ENCODE data around the gene SLC25A34.

Gene SLC25A34

GRCh38 chr1:15753776-15754175, 17.7 kb downstream of the SLC25A34 start:
- DNase-seq (ENCODE audit: low read depth), result no peak

- DNase-seq (ENCODE audit: low read depth), result no peak
These were observed 19.1 kb downstream of the SLC25A34 start for GRCh38 chr1:15755021-15755645.

- DNase-seq (ENCODE audit: low read depth), result no peak
These were observed 19.6 kb downstream of the SLC25A34 start for GRCh38 chr1:15755646-15756040.

DNA sequence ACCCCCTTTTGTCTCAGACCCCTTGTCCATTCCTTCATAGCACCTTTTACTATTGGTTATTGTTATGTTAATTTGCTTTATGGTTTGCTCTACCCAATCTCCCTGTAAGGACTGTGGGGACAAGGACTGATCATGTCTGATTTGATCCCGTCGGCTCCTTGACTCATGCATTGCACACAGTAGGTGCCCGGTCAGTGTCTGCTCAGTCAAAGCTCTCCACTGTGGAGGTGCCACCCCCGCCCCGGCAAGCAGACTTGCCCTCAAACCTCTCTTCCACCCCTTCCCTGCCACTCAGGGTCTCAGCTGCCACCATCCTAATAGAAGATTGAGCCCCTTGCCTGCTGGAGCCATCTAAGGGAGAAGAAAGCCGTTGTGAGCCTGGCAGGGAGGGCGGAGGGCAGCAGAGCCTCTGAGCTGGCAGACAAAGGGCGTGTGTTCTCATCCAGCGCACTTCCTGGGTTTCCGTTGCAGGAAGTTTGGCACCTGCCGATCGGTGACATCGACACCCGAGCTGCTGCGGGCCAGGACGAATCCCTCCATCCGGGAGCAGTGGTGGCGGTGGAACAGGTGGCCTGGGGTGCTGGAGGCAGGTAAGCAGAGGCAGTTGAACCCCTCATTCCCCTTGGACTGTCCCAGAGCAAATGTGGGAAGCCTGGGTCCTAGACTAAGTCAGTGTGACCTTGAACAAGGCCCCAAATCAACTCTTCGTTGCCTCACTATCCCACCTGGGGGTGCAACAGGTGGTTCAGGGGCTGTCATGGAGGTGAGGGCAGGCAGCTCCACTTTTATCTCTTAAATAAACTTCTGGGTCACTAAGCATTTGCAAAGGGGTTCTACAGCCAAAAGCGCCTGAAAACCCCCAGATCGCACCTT, 20.3 kb downstream of the SLC25A34 start:
- DNase-seq (ENCODE audit: low read depth), result no peak

GRCh38 chr1:15757016-15757543, 21.0 kb downstream of the SLC25A34 start:
- no peak for DNase-seq (ENCODE audit: low read depth)

DNA sequence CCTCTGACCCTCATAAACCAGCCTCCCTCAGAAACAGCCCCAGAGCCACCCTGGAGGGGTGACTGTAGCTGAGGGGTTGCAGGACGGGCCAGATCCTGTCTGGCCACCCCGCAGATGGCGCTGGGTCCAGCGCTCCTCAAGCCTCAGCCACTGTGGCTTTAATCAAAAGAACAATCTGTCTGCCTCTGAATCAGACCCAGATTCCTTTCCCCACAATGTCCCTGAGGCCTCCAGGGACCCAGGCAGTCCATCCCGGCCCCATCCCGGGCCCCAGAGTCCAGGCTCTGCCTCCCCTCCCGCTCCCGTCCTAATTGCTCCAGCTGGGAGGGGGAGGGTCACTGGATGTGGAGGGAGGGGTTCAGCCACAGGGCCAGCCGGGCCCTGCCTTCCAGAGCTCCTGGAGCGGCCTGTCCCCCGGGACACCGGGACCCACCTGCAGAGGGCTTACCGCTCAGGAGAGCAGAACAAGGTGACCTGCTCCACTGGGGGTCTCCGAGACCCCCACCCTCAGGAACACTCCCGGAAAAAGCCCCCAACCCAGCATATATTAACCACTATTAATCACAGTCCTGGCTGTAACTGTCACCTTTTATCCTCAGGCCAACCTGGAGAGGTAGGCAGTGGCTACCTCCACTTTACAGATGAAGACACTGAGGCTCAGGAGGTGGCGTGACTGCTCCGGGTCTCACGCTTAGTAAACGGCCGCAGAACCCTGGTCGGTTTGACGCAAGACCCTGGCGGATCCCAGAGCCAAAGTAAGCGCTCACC, 21.7 kb downstream of the SLC25A34 start:
- DNase-seq (ENCODE audit: low read depth), result no peak

DNA sequence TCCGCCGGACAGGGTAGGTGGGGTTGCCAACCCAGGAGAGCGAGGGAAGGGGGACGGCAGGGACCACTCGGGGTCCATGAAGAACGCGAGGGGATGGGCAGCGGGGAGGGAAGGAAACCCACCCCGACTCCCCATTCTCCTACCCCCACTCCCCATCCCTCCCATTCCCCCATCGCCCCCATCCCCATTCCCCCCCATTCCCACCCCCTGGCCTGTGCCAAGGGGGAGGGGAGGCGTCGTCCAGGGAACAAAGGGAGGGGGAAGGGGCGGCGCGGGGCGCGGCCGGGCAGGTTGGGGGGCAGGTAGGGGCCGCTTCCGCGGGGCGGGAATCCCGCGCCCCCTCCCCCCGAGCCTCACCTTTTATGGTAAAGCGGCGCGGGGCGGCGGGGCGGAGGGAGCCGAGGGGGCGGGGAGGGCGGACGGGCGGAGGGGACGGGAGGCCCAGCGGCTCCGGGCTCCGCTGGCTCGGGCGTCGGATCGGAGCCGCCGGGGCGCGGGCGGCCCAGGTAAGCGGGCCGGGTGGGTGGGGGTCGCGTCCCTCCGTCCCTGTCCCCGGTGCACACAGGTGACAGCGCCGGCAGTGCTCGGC, 22.4 kb downstream of the SLC25A34 start, which contains the start of gene FBLIM1:
FBLIM1 (plus strand) TSS at position 453 of the 589 bp plus-strand sequence. CDS start 6,189 bp downstream, outside the sequence.
- DNase-seq (ENCODE audit: low read depth), result no peak

DNA sequence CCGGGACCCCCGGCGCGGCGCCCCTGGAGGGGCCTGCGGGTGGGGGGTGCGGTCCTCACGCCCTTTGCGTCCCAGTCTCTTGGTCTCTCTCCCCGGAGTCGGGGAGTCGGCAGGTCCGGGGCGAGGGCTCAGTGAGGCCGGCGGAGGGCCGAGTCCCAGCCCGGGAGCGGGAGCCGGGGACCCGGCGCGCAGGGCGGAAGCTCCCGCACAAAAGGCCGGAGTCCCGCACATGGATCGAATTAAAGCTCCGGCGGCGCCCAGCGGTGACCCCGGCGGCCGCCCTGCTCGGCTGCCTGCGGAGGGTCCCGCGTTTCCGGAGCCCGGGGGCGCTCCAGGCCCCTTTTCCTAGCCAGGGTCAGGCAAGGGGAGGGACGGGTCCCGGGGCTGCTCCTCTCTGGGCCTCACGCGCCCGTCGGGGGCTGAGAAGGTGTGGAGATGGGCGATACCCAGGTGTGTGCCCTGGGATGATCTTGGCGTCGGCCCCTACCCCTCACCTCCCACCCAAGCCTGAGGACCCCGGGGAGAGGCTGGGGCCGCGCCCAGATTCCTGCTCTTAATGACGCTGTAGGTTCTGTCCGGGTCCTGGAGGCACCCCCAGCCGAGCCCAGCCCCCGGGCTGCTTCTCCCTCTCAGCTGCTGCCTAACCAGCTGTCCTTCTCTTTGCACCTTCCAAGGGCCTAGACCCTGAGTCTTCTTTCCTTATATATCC, 23.0 kb downstream of the SLC25A34 start:
- no peak for DNase-seq (ENCODE audit: low read depth)

DNA sequence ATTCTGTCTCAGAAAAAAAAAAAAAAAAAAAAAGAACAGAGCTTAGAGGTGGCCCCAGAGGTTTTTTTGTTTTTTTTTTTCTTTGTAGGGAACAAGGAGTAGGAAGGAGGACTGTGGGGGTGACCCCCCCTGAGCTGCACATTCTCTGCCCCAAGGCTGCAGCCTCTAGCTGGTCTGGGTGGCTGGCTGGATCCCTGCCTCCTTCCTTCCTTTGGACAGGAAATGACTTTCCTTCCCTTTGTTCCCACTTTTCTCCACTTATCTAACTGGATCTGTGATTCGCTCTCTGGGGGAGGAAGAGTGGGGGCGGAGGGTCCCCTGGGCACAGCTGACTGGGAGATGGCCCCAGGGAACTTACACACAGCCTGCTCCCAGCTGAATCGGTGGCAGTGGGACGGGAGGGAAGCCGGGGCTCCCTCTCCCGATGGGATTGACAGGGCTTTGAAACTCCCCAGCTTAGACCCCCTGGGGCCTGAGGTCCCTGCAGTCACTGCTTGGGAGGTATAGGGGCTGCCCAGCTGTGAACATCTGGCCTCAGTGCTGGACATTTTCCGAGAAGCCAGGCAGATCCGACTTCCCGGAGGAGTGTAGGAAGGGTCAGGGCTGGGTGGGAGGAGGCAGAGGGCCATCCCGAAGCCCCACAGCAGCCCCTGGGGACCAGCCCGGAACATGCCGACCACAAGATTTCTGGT, 24.6 kb downstream of the SLC25A34 start:
- peak; percentile 41 for DNase-seq (ENCODE audit: low read depth)

GRCh38 chr1:15761366-15762128, 25.5 kb downstream of the SLC25A34 start:
- no peak for DNase-seq (ENCODE audit: low read depth)

GRCh38 chr1:15762546-15762945, 26.5 kb downstream of the SLC25A34 start:
- DNase-seq (ENCODE audit: low read depth), result no peak

DNA sequence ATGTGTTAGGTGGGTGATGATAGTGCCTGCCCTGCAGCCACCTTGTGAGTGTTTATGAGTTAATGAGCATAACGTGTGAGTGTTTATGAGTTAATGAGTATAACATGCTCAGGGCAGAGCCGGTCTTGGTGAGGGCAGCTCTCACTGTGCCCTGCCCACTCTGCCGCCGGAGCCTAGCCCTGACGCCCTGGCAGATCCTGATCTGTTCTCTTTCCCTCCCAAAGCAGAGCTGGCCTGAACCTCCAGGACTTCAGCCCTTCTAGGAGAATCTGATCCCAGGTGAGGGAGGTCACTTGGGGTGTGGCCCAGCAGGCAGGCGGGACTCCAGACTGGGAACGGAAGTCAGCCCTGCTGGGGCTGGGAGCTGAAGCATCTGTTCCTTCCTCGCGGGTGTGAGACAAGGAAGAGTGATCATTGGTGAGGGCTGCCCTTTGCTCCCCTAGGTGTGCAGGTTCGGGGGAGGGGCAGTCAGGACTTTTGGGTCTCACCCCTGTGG, 28.3 kb downstream of the SLC25A34 start:
- DNase-seq (ENCODE audit: low read depth), result no peak

GRCh38 chr1:15764890-15765289, 28.8 kb downstream of the SLC25A34 start:
- no peak for DNase-seq (ENCODE audit: low read depth)

GRCh38 chr1:15765495-15766194, 29.6 kb downstream of the SLC25A34 start:
- peak; percentile 55 for DNase-seq (ENCODE audit: low read depth)

DNA sequence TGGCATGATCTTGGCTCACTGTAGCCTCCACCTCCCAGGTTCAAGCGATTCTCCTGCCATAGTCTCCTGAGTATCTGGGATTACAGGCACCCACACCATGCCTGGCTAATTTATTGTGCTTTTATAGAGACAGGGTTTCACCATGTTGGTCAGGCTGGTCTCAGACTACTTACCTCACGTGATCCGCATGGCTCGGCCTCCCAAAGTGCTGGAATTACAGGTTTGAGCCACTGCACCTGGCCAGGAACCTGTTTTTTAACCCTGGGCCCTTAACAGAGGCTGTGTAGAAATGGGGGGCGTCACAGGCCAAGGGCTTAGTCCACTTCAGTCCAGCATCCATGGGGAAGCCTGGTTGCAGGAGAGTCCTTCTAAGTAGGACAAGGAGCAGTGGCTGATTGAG, 31.9 kb downstream of the SLC25A34 start:
- DNase-seq (ENCODE audit: low read depth), result no peak

DNA sequence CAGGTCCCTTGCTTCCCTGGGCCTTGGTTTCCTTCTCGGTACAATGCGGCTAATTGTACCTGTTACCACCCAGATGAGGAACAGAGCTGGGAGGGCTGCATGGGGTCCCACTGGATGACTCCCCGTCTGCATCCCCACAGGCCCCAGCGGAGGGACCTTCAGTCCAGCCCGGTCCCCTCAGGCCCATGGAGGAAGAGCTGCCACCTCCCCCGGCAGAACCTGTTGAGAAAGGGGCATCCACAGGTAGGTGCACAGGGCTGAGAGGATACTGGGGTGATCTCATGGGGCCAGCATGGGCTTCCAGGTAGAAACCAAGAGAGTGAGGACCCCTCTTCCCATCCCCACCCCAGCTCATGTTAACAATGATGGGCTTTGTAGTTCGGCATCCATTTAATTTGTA, 32.3 kb downstream of the SLC25A34 start:
- DNase-seq (ENCODE audit: low read depth), result no peak

GRCh38 chr1:15770313-15770962, 34.4 kb downstream of the SLC25A34 start:
- no peak for DNase-seq (ENCODE audit: low read depth)

DNA sequence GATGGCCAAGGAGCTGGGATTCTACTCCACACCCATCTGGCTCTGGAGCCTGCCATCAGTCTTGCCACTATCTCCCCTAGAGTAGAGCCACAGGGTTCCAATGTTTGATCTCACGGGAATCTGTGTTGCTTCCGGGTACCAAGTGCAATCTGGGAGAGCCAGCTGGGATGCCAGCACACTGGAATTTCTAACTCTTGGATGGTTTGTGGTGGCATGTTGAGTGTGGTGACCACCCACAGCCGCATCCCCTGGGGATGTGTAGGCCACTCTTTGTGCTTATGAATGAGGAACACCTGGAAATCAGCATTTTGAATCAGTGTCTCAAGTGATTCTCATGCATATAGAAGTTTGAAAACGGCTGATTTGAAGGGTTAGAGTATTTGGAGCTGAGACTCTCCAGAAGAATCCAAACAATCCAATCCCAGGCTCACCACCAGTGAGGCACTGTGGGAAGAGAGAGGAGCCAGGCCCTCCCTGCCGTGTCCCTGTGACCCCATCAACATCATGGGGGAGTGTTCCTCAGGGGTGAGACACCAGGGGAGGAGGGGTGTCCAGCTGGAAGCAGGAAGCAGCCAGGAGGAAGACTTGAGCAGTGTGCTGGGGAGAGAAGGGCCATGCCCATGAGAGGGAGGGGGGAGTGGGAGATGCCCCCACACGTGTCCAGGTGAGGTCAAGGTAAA, 35.9 kb downstream of the SLC25A34 start:
- no peak for DNase-seq (ENCODE audit: low read depth)
